Activated B cell treated with CpG ODN at 0.5 μM for 24 hours (primary cell): ENCODE measurements around the gene CFP. TPM values are rescaled to one million over a fixed set of nuclear protein-coding genes. Genes with fewer than 3 reads are reported as not detected.

ENCODE experiments used
- ATAC-seq: fragments of 200-7000 bp; cut with Tn5 transposase; one replicate; pipeline ENCODE4 v1.10.0; 2021; ENCODE audit warnings: low read depth, mild to moderate bottlenecking, moderate library complexity
- CTCF ChIA-PET: fragments of 350-600 bp; sonication (Branson Sonifier 250); formaldehyde crosslinking; loops from one replicate; lab custom pipeline; 2021; ENCODE audit warnings: antibody characterized with exemption; lab: Charles Lee
- POLR2A ChIA-PET: fragments of 350-600 bp; sonication (Branson Sonifier 250); formaldehyde crosslinking; loops from one replicate; lab custom pipeline; 2021; ENCODE audit warnings: antibody characterized with exemption; lab: Charles Lee
- DNase-seq: peaks from one replicate; pipeline ENCODE4 v3.0.0; 2022
- H3K27ac Mint-ChIP-seq: one replicate; pipeline ENCODE4 v1.8.0; 2020; ENCODE audit warnings: mixed read lengths
- H3K27me3 Mint-ChIP-seq: one replicate; pipeline ENCODE4 v1.8.0; 2021; ENCODE audit warnings: mixed read lengths
- H3K36me3 Mint-ChIP-seq: one replicate; pipeline ENCODE4 v1.8.0; 2021; ENCODE audit warnings: low read depth, mixed read lengths
- H3K4me1 Mint-ChIP-seq: one replicate; pipeline ENCODE4 v1.8.0; 2021; ENCODE audit warnings: mixed read lengths
- H3K4me3 Mint-ChIP-seq: one replicate; pipeline ENCODE4 v1.8.0; 2020; ENCODE audit warnings: mild to moderate bottlenecking, mixed read lengths
- H3K9me3 Mint-ChIP-seq: one replicate; pipeline ENCODE4 v1.8.0; 2020; ENCODE audit warnings: mixed read lengths
- CTCF ChIP-seq: fragments of 200-600 bp; IDR thresholded peaks from one replicate; pipeline ENCODE4 v1.8.0; 2022; ENCODE audit warnings: antibody characterized with exemption, mild to moderate bottlenecking
- intact Hi-C: fragments of 100-400 bp; cut with micrococcal nuclease; formaldehyde crosslinking; loops from one replicate; pipeline ENCODE4 v1.15.1; 2024
- total RNA-seq: library from RNA; stranded (reverse); gene quantifications from 2 replicates; pipeline ENCODE4 v1.2.3, GENCODE V29; 2022

CFP gene
- total RNA-seq, 1 donor from 2014 or later, result 0.91 TPM

- POLR2A ChIA-PET, result no interaction called here
- CTCF ChIA-PET, result no interaction called here
- ATAC-seq (no peak), DNase-seq (no peak)
- H3K4me3 Mint-ChIP-seq, result no peak overlapping the region
- H3K36me3 Mint-ChIP-seq, result peaks cover 11% of the 10 kb centered on the region
- H3K9me3 Mint-ChIP-seq, result no peaks in the 10 kb centered on the region
- intact Hi-C loops, result no loop called here
- peaks cover 4% of the 10 kb centered on the region for H3K27me3 Mint-ChIP-seq
- no peak for TF ChIP-seq CTCF
- H3K4me1 Mint-ChIP-seq, result peaks cover 11% of the 10 kb centered on the region
- no peak overlapping the region for H3K27ac Mint-ChIP-seq
Observed at GRCh38 chrX:47576021-47576898, 53.5 kb downstream of the CFP start.

GRCh38 chrX:47574547-47575301, 55.0 kb downstream of the CFP start:
- no peak for DNase-seq
- Mint-ChIP-seq H3K4me1 (peaks cover 11% of the 10 kb centered on the region), H3K36me3 (peaks cover 24% of the 10 kb centered on the region), H3K27me3 (peaks cover 4% of the 10 kb centered on the region), H3K9me3 (no peaks in the 10 kb centered on the region), H3K4me3 (no peak overlapping the region), H3K27ac (no peak overlapping the region)
- ChIA-PET CTCF (no interaction called here), POLR2A (no interaction called here)
- intact Hi-C loops, result no loop called here
- no peak for ATAC-seq
- TF ChIP-seq CTCF, result no peak

GRCh38 chrX:47574076-47574546, 55.6 kb downstream of the CFP start:
- Mint-ChIP-seq H3K27me3 (peaks cover 4% of the 10 kb centered on the region), H3K4me1 (peaks cover 8% of the 10 kb centered on the region), H3K27ac (no peak overlapping the region), H3K9me3 (no peaks in the 10 kb centered on the region), H3K36me3 (peaks cover 30% of the 10 kb centered on the region), H3K4me3 (no peak overlapping the region)
- ChIA-PET CTCF (no interaction called here), POLR2A (no interaction called here)
- no peak for DNase-seq
- TF ChIP-seq CTCF, result no peak
- ATAC-seq, result no peak
- intact Hi-C loops, result no loop called here

- CTCF ChIA-PET, result no interaction called here
- Mint-ChIP-seq H3K4me1 (peaks cover 8% of the 10 kb centered on the region), H3K36me3 (peaks cover 36% of the 10 kb centered on the region), H3K9me3 (no peaks in the 10 kb centered on the region), H3K4me3 (no peak overlapping the region), H3K27me3 (peaks cover 4% of the 10 kb centered on the region), H3K27ac (no peak overlapping the region)
- TF ChIP-seq CTCF, result no peak
- no peak for DNase-seq
- intact Hi-C loops, result no loop called here
- ATAC-seq, result no peak
- POLR2A ChIA-PET, result no interaction called here
Observed at GRCh38 chrX:47573341-47574075, 56.2 kb downstream of the CFP start.

Other genes starting within 250 kb of the CFP start
- gene ZNF41, start 146.7 kb downstream of the CFP start, total RNA-seq, result 15.4 and 19.2 TPM in 2 replicates
- gene ARAF, start 68.7 kb downstream of the CFP start, total RNA-seq, result 97.2 and 108 TPM in 2 replicates
- 6.7 and 8.2 TPM in 2 replicates for gene TIMP1, start 47.5 kb downstream of the CFP start, total RNA-seq
- gene SYN1, start 10.1 kb downstream of the CFP start, total RNA-seq, result not detected in 2 replicates
- 26.5 and 31.8 TPM in 2 replicates for gene ELK1, start 20.6 kb upstream of the CFP start, total RNA-seq
- 184 and 201 TPM in 2 replicates for gene UXT, start 29.2 kb upstream of the CFP start, total RNA-seq
- gene ZNF81, start 207.0 kb upstream of the CFP start, total RNA-seq, result 11.0 and 15.3 TPM in 2 replicates